Measurements from ENCODE around the gene C4orf54. TPM values are rescaled to one million over a fixed set of nuclear protein-coding genes. Genes with fewer than 3 reads are reported as not detected.

The C4orf54 gene
- total RNA-seq, 2 experiments from 2014 or later, result not detected

- Histone ChIP-seq H3K79me2 (ENCODE audit: insufficient read depth, low read depth, low read length) (no peaks in the 10 kb centered on the region), H3K4me2 (ENCODE audit: low read length) (no peak overlapping the region), H4K20me1 (ENCODE audit: insufficient read depth, low read length) (no peaks in the 10 kb centered on the region), H3K9me3 (ENCODE audit: low read length) (0 out of 2 replicates have a peak, but pooled peaks cover 6% of the 10 kb centered on the region), H3K36me3 (ENCODE audit: insufficient read depth, low read length) (no peaks in the 10 kb centered on the region), H3K27ac (ENCODE audit: low read depth, low read length, poor library complexity, severe bottlenecking) (no peak overlapping the region), H3K4me1 (ENCODE audit: insufficient read depth, low read length, poor library complexity, severe bottlenecking) (no peaks in the 10 kb centered on the region), H3K9me2 (ENCODE audit: insufficient read depth, low read length) (no peaks in the 10 kb centered on the region), H3K4me3 (ENCODE audit: low read depth, low read length, poor library complexity, severe bottlenecking) (no peak overlapping the region), H2AFZ (ENCODE audit: low read length) (no peak overlapping the region)
- TF ChIP-seq EZH2phosphoT487 (IDR thresholded peaks at IDR 0.05; ENCODE audit: borderline replicate concordance, low read depth, low read length), result no peak
- no peak for TF ChIP-seq CTCF (conservative IDR thresholded peaks at IDR 0.05; ENCODE audit: low read length)
- no TSS peak for BruUV-seq (replicated peaks)
- ChIA-PET CTCF (ENCODE audit: unreplicated experiment) (no interaction called here), POLR2A (no interaction called here)
- no peak for DNase-seq (ENCODE audit: low spot score)
- intact Hi-C loops (cut with micrococcal nuclease; ENCODE audit: unreplicated experiment), result no loop called here
These were observed 29.5 kb upstream of the C4orf54 start for GRCh38 chr4:99687120-99687519.

GRCh38 chr4:99685234-99685633 lies 27.6 kb upstream of the C4orf54 start:
- no peaks in the 10 kb centered on the region for H3K9me2 ChIP-seq (ENCODE audit: insufficient read depth, low read length)
- no peak for DNase-seq (ENCODE audit: low spot score)
- H3K4me1 ChIP-seq (ENCODE audit: insufficient read depth, low read length, poor library complexity, severe bottlenecking), result no peaks in the 10 kb centered on the region
- H2AFZ ChIP-seq (ENCODE audit: low read length), result no peak overlapping the region
- BruUV-seq (replicated peaks), result no TSS peak
- H3K27ac ChIP-seq (ENCODE audit: low read depth, low read length, poor library complexity, severe bottlenecking), result no peak overlapping the region
- no peaks in the 10 kb centered on the region for H3K9me3 ChIP-seq (ENCODE audit: low read length)
- TF ChIP-seq CTCF (conservative IDR thresholded peaks at IDR 0.05; ENCODE audit: low read length), result no peak
- no peaks in the 10 kb centered on the region for H3K36me3 ChIP-seq (ENCODE audit: insufficient read depth, low read length)
- intact Hi-C loops (cut with micrococcal nuclease; ENCODE audit: unreplicated experiment), result no loop called here
- H4K20me1 ChIP-seq (ENCODE audit: insufficient read depth, low read length), result no peaks in the 10 kb centered on the region
- H3K4me3 ChIP-seq (ENCODE audit: low read depth, low read length, poor library complexity, severe bottlenecking), result no peak overlapping the region
- ChIA-PET CTCF (ENCODE audit: unreplicated experiment) (no interaction called here), POLR2A (no interaction called here)
- no peaks in the 10 kb centered on the region for H3K79me2 ChIP-seq (ENCODE audit: insufficient read depth, low read depth, low read length)
- H3K4me2 ChIP-seq (ENCODE audit: low read length), result no peak overlapping the region

GRCh38 chr4:99683895-99684294 lies 26.3 kb upstream of the C4orf54 start:
- BruUV-seq (replicated peaks), result no TSS peak
- TF ChIP-seq EZH2phosphoT487 (IDR thresholded peaks at IDR 0.05; ENCODE audit: borderline replicate concordance, low read depth, low read length), result no peak
- TF ChIP-seq CTCF (conservative IDR thresholded peaks at IDR 0.05; ENCODE audit: low read length), result no peak
- POLR2A ChIA-PET, result no interaction called here

More at GRCh38 chr4:99683895-99684294, 26.3 kb upstream of the C4orf54 start:
- no peaks in the 10 kb centered on the region for H3K9me2 ChIP-seq (ENCODE audit: insufficient read depth, low read length)
- no peaks in the 10 kb centered on the region for H4K20me1 ChIP-seq (ENCODE audit: insufficient read depth, low read length)
- H2AFZ ChIP-seq (ENCODE audit: low read length), result no peak overlapping the region
- H3K4me2 ChIP-seq (ENCODE audit: low read length), result no peak overlapping the region
- DNase-seq (ENCODE audit: low spot score), result no peak
- H3K9me3 ChIP-seq (ENCODE audit: low read length), result no peaks in the 10 kb centered on the region
- no peak overlapping the region for H3K27ac ChIP-seq (ENCODE audit: low read depth, low read length, poor library complexity, severe bottlenecking)
- intact Hi-C loops (cut with micrococcal nuclease; ENCODE audit: unreplicated experiment), result no loop called here
- no peaks in the 10 kb centered on the region for H3K36me3 ChIP-seq (ENCODE audit: insufficient read depth, low read length)
- CTCF ChIA-PET (ENCODE audit: unreplicated experiment), result no interaction called here
- H3K4me3 ChIP-seq (ENCODE audit: low read depth, low read length, poor library complexity, severe bottlenecking), result no peak overlapping the region
- no peaks in the 10 kb centered on the region for H3K4me1 ChIP-seq (ENCODE audit: insufficient read depth, low read length, poor library complexity, severe bottlenecking)
- H3K79me2 ChIP-seq (ENCODE audit: insufficient read depth, low read depth, low read length), result no peaks in the 10 kb centered on the region

Measured in OCI-LY7 (cell line).